Measurements from ENCODE around the gene DNAH2. TPM values are rescaled to one million over a fixed set of nuclear protein-coding genes. Genes with fewer than 3 reads are reported as not detected.
A peak's percentile ranks its signal among the peaks of the same experiment; 100 is the strongest.

DNAH2 gene
- total RNA-seq, 2 donors from 2014 or later = 0.09 to 4.9 TPM

- Histone ChIP-seq H3K36me3 (no peaks in the 10 kb centered on the region), H3K27ac (no peak overlapping the region), H3K4me1 (replicated peaks) (no peaks in the 10 kb centered on the region), H3K27me3 (replicated peaks; ENCODE audit: insufficient read depth) (no peaks in the 10 kb centered on the region), H3K9me3 (no peaks in the 10 kb centered on the region), H3K4me3 (no peak overlapping the region)
- 78% methylated on average over 9 of the region's 9 CpGs for WGBS
- DNase-seq (ENCODE audit: low spot score) = no peak
- TF ChIP-seq POLR2A (IDR thresholded peaks at IDR 0.05) (no peak), POLR2AphosphoS5 (IDR thresholded peaks at IDR 0.05) (no peak), CTCF (IDR thresholded peaks at IDR 0.05) (no peak)
- intact Hi-C loops (cut with DNase I) = no loop called here
These were observed 106.7 kb downstream of the DNAH2 start for GRCh38 chr17:7824021-7824924.

GRCh38 chr17:7825206-7825990 lies 107.9 kb downstream of the DNAH2 start:
- no peaks in the 10 kb centered on the region for H3K4me1 ChIP-seq (replicated peaks)
- TF ChIP-seq POLR2A (IDR thresholded peaks at IDR 0.05) (no peak), POLR2AphosphoS5 (IDR thresholded peaks at IDR 0.05) (peak; percentile 15)
- H3K36me3 ChIP-seq = no peaks in the 10 kb centered on the region
- H3K9me3 ChIP-seq = no peaks in the 10 kb centered on the region
- intact Hi-C loops (cut with DNase I) = no loop called here
- no peak overlapping the region for H3K27ac ChIP-seq
- H3K4me3 ChIP-seq = no peak overlapping the region
- WGBS = 26% methylated on average over 12 of the region's 12 CpGs
- DNase-seq (ENCODE audit: low spot score) = no peak
- H3K27me3 ChIP-seq (replicated peaks; ENCODE audit: insufficient read depth) = no peaks in the 10 kb centered on the region

- TF ChIP-seq POLR2AphosphoS5 (IDR thresholded peaks at IDR 0.05) (no peak), CTCF (IDR thresholded peaks at IDR 0.05) (no peak), POLR2A (IDR thresholded peaks at IDR 0.05) (no peak)
- Histone ChIP-seq H3K27me3 (replicated peaks; ENCODE audit: insufficient read depth) (no peaks in the 10 kb centered on the region), H3K4me3 (no peak overlapping the region), H3K27ac (no peak overlapping the region), H3K36me3 (no peaks in the 10 kb centered on the region), H3K4me1 (replicated peaks) (no peaks in the 10 kb centered on the region), H3K9me3 (no peaks in the 10 kb centered on the region)
- intact Hi-C loops (cut with DNase I) = loop anchor here (10.0 kb wide), 1 partner anchor 596 kb away; the partner anchor contains the start of genes DVL2 and PHF23
- WGBS = 91% methylated on average over 8 of the region's 8 CpGs
- DNase-seq (ENCODE audit: low spot score) = no peak
These were observed 113.1 kb downstream of the DNAH2 start for GRCh38 chr17:7830616-7831015.

- 85% methylated on average over 7 of the region's 7 CpGs for WGBS
- Histone ChIP-seq H3K27ac (no peak overlapping the region), H3K9me3 (no peaks in the 10 kb centered on the region), H3K36me3 (no peaks in the 10 kb centered on the region), H3K4me1 (replicated peaks) (no peaks in the 10 kb centered on the region), H3K27me3 (replicated peaks; ENCODE audit: insufficient read depth) (no peaks in the 10 kb centered on the region), H3K4me3 (no peak overlapping the region)
- no peak for DNase-seq (ENCODE audit: low spot score)
- intact Hi-C loops (cut with DNase I) = loop anchor here (10.0 kb wide), 1 partner anchor 596 kb away; the partner anchor contains the start of genes DVL2 and PHF23
- TF ChIP-seq CTCF (IDR thresholded peaks at IDR 0.05) (no peak), POLR2A (IDR thresholded peaks at IDR 0.05) (no peak), POLR2AphosphoS5 (IDR thresholded peaks at IDR 0.05) (no peak)
These were observed 113.7 kb downstream of the DNAH2 start for GRCh38 chr17:7831233-7831632.

- no peaks in the 10 kb centered on the region for H3K36me3 ChIP-seq
- H3K9me3 ChIP-seq = no peaks in the 10 kb centered on the region
- TF ChIP-seq POLR2AphosphoS5 (IDR thresholded peaks at IDR 0.05) (no peak), POLR2A (IDR thresholded peaks at IDR 0.05) (no peak), CTCF (IDR thresholded peaks at IDR 0.05) (no peak)
- H3K4me3 ChIP-seq = no peak overlapping the region
- peaks cover 6% of the 10 kb centered on the region for H3K4me1 ChIP-seq (replicated peaks)
- intact Hi-C loops (cut with DNase I) = loop anchor here (10.0 kb wide), 1 partner anchor 598 kb away; the partner anchor contains the start of genes DVL2 and PHF23
- H3K27me3 ChIP-seq (replicated peaks; ENCODE audit: insufficient read depth) = no peaks in the 10 kb centered on the region
- no peak for DNase-seq (ENCODE audit: low spot score)
- no peak overlapping the region for H3K27ac ChIP-seq
- 92% methylated on average over 10 of the region's 10 CpGs for WGBS
These were observed 114.9 kb downstream of the DNAH2 start for GRCh38 chr17:7832431-7832830.

Measured in prostate gland (tissue), 2 donors.